KMS-11 (cell line): ENCODE measurements around the gene DISP2.

ENCODE experiments used
- H2AFZ ChIP-seq: fragments of 200-600 bp; sonication (generic); 2 replicates; pipeline ENCODE4 v1.6.1; 2016; ENCODE audit warnings: antibody characterized with exemption, mixed run types, low read depth
- H3K27ac ChIP-seq: fragments of 200-600 bp; sonication (generic); 2 replicates; pipeline ENCODE4 v1.6.1; 2016; ENCODE audit warnings: mild to moderate bottlenecking, mixed run types
- H3K27me3 ChIP-seq: fragments of 200-600 bp; sonication (generic); 2 replicates; pipeline ENCODE4 v1.6.1; 2017; ENCODE audit warnings: mild to moderate bottlenecking, low read depth, mixed run types, moderate library complexity; ENCODE audit not compliant: insufficient read depth
- H3K36me3 ChIP-seq: fragments of 200-600 bp; sonication (generic); 2 replicates; pipeline ENCODE4 v1.6.1; 2017; ENCODE audit warnings: mild to moderate bottlenecking, mixed run types; ENCODE audit not compliant: insufficient read depth
- H3K4me1 ChIP-seq: fragments of 200-600 bp; sonication (generic); 2 replicates; pipeline ENCODE4 v1.6.1; 2016; ENCODE audit warnings: mild to moderate bottlenecking, low read depth, mixed run types; ENCODE audit not compliant: poor library complexity, severe bottlenecking
- H3K4me2 ChIP-seq: fragments of 200-600 bp; sonication (generic); 2 replicates; pipeline ENCODE4 v1.7.0; 2016; ENCODE audit warnings: mild to moderate bottlenecking, mixed run types
- H3K4me3 ChIP-seq: fragments of 200-600 bp; sonication (generic); IDR thresholded peaks from 2 replicates; pipeline ENCODE4 v1.6.1; 2017; ENCODE audit warnings: low read depth, low read length, mixed read lengths; ENCODE audit not compliant: insufficient read depth
- H3K79me2 ChIP-seq: fragments of 200-600 bp; sonication (generic); 2 replicates; pipeline ENCODE4 v1.6.1; 2016; ENCODE audit warnings: low read depth, mixed run types; ENCODE audit not compliant: insufficient read depth
- H3K9ac ChIP-seq: fragments of 200-600 bp; sonication (generic); 2 replicates; pipeline ENCODE4 v1.6.1; 2016; ENCODE audit warnings: mild to moderate bottlenecking, mixed run types
- H4K20me1 ChIP-seq: fragments of 200-600 bp; sonication (generic); 2 replicates; pipeline ENCODE4 v1.6.1; 2016; ENCODE audit warnings: mild to moderate bottlenecking, mixed run types; ENCODE audit not compliant: insufficient read depth
- CTCF ChIP-seq: fragments of 200-600 bp; sonication (generic); conservative IDR thresholded peaks from 2 replicates; pipeline ENCODE4 v1.6.1; 2017; ENCODE audit warnings: low read depth, mild to moderate bottlenecking, antibody characterized with exemption, low read length, moderate library complexity, mixed read lengths

Gene DISP2

DNA sequence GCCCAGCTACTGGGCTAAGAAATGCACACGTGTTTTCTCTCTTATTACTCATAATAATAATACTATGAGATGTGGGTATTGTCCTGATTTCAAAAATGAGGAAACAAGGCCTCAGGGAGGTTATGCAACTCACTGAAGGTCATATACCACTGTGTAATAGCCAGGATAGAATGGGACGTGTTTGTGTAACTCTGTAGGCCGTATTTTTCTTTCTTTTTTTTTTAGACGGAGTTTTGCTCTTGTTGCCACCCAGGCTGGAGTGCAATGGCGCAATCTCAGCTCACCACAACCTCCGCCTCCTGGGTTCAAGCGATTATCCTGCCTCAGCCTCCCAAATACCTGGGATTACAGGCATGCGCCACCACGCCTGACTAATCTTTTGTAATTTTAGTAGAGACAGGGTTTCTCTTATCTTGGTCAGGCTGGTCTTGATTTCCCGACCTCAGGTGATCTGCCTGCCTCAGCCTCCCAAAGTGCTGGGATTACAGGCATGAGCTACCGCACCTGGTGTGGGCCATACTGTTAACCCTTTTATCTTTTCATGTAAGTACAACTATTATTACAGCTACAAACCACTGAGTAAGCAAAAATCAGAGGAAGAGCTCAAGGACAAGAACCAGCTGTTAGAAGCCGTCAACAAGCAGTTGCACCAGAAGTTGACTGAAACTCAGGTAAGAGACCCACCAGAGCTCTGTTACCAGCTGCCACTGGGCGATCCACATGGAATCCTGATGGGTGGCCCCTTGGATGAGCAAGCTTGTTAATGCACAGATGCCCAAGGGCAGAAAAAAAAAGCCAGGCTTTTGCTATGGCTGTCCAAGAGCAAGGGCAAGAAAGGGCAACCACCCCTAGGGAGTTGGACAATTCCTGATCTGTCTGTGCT is 31.2 kb downstream of the DISP2 start:
- H3K79me2 ChIP-seq: peaks cover 9% of the 10 kb centered on the region
- H3K27ac ChIP-seq: no peak overlapping the region
- peaks cover 6% of the 10 kb centered on the region; the same call in 1 of the 2 replicates for H3K36me3 ChIP-seq
- peaks cover 9% of the 10 kb centered on the region for H3K4me1 ChIP-seq
- H3K9ac ChIP-seq: no peak overlapping the region
- no peak for TF ChIP-seq CTCF
- no peak overlapping the region for H3K4me3 ChIP-seq
- H3K4me2 ChIP-seq: no peak overlapping the region
- H4K20me1 ChIP-seq: no peaks in the 10 kb centered on the region
- no peak overlapping the region for H2AFZ ChIP-seq
- no peaks in the 10 kb centered on the region for H3K27me3 ChIP-seq

GRCh38 chr15:40389824-40390595 is 32.0 kb downstream of the DISP2 start:
- H3K4me1 ChIP-seq: peaks cover under 1% of the 10 kb centered on the region
- no peaks in the 10 kb centered on the region for H4K20me1 ChIP-seq
- H3K36me3 ChIP-seq: peaks cover 6% of the 10 kb centered on the region; the same call in 1 of the 2 replicates
- no peaks in the 10 kb centered on the region for H3K27me3 ChIP-seq
- no peak for TF ChIP-seq CTCF
- H3K79me2 ChIP-seq: peaks cover under 1% of the 10 kb centered on the region; the same call in 1 of the 2 replicates
- H3K4me3 ChIP-seq: no peak overlapping the region
- no peak overlapping the region for H3K27ac ChIP-seq
- H3K9ac ChIP-seq: no peak overlapping the region
- no peak overlapping the region for H2AFZ ChIP-seq
- H3K4me2 ChIP-seq: no peak overlapping the region

- no peaks in the 10 kb centered on the region for H3K79me2 ChIP-seq
- no peak overlapping the region for H3K27ac ChIP-seq
- no peak overlapping the region for H3K9ac ChIP-seq
- H4K20me1 ChIP-seq: no peaks in the 10 kb centered on the region
- H3K4me3 ChIP-seq: no peak overlapping the region
- no peaks in the 10 kb centered on the region for H3K27me3 ChIP-seq
- peaks cover 10% of the 10 kb centered on the region for H3K4me1 ChIP-seq
- no peak overlapping the region for H3K4me2 ChIP-seq
- peaks cover 6% of the 10 kb centered on the region; the same call in 1 of the 2 replicates for H3K36me3 ChIP-seq
- no peak overlapping the region for H2AFZ ChIP-seq
- no peak for TF ChIP-seq CTCF
Measured at GRCh38 chr15:40392986-40393948, 35.2 kb downstream of the DISP2 start.
